Measurements from ENCODE around the gene TENM3.

DNA sequence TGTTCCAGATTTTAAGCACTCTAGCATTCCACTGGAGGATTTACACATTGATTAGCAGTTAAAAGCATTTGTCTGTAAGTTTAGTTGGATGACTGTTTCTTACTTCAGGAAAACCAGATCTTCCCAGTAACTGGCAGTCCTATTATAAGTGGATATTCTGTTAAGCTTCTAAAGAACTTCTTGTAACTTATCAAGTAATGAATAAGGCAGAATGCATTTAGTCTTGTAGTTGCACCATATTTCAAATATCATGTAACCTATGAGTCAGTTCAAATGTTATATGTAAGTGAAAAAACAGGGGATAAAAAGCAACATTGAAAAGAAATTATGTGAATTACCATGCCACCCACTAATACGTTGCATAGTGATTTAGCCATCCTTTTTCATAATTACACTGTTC is 30.2 kb upstream of the TENM3 start:
- TF ChIP-seq, protein P1, sequence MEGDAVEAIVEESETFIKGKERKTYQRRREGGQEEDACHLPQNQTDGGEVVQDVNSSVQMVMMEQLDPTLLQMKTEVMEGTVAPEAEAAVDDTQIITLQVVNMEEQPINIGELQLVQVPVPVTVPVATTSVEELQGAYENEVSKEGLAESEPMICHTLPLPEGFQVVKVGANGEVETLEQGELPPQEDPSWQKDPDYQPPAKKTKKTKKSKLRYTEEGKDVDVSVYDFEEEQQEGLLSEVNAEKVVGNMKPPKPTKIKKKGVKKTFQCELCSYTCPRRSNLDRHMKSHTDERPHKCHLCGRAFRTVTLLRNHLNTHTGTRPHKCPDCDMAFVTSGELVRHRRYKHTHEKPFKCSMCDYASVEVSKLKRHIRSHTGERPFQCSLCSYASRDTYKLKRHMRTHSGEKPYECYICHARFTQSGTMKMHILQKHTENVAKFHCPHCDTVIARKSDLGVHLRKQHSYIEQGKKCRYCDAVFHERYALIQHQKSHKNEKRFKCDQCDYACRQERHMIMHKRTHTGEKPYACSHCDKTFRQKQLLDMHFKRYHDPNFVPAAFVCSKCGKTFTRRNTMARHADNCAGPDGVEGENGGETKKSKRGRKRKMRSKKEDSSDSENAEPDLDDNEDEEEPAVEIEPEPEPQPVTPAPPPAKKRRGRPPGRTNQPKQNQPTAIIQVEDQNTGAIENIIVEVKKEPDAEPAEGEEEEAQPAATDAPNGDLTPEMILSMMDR (IDR thresholded peaks at IDR 0.05; ENCODE audit: extremely low read depth in 1 of 2, insufficient read depth in 1 of 2, low read depth in 1 of 2, low read length in 2 of 2), result no peak
- TF ChIP-seq EZH2 (IDR thresholded peaks at IDR 0.05; ENCODE audit: borderline replicate concordance, low read depth, low read length, severe bottlenecking), result no peak
